AG09309 (cell line): ENCODE results near the gene SMC1B.

Source experiments
- DNase-seq: peaks from one replicate; pipeline ENCODE4 v3.0.0-alpha.2; 2010; ENCODE audit warnings: low read depth
- H3K4me3 ChIP-seq: 2 replicates; pipeline ENCODE4 v1.5.1; 2011; ENCODE audit warnings: mild to moderate bottlenecking, low read depth, low read length, moderate library complexity; ENCODE audit not compliant: control insufficient read depth
- TF ChIP-seq, protein P1 (sequence below): IDR thresholded peaks from 2 replicates; pipeline ENCODE4 v1.5.1; 2011; ENCODE audit warnings: mild to moderate bottlenecking, low read depth, low read length, inconsistent platforms; ENCODE audit not compliant: insufficient read depth, control insufficient read depth; ENCODE audit errors: missing control alignments

SMC1B gene

GRCh38 chr22:45426387-45426786 is 13.0 kb upstream of the SMC1B start:
- TF ChIP-seq, protein P1, sequence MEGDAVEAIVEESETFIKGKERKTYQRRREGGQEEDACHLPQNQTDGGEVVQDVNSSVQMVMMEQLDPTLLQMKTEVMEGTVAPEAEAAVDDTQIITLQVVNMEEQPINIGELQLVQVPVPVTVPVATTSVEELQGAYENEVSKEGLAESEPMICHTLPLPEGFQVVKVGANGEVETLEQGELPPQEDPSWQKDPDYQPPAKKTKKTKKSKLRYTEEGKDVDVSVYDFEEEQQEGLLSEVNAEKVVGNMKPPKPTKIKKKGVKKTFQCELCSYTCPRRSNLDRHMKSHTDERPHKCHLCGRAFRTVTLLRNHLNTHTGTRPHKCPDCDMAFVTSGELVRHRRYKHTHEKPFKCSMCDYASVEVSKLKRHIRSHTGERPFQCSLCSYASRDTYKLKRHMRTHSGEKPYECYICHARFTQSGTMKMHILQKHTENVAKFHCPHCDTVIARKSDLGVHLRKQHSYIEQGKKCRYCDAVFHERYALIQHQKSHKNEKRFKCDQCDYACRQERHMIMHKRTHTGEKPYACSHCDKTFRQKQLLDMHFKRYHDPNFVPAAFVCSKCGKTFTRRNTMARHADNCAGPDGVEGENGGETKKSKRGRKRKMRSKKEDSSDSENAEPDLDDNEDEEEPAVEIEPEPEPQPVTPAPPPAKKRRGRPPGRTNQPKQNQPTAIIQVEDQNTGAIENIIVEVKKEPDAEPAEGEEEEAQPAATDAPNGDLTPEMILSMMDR, result no peak
- DNase-seq, result no peak
- no peak overlapping the region for H3K4me3 ChIP-seq

DNA sequence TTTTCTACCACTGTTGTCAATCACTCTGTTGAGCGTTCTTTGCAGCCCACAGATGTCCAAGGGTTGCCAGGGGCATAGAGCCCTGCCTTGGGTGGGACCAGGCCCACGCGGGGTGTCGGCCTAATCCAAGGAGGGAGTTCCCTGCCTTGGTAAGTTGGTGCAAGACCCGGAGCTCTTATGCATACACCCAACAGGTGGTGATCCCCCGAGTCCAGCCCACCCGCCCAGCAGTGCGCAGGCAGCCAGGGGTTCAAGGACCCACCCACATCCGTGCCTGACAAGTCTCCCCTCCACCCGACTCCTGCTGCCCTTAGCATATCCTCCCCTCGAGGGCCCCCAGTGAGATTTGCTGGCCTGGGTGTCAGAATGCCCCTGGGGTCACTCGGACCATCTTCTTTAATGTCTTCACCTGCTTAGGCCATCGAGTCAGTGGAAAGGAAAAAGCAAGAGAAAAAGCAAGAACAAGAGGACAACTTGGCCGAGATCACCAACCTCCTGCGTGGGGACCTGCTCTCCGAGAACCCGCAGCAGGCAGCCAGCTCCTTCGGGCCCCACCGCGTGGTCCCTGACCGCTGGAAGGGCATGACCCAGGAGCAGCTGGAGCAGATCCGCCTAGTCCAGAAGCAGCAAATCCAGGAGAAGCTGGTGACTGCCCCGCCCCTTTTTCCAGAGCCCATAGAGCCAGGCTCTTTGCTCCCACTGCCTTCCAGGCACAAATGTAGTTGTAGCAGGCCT is 12.3 kb upstream of the SMC1B start:
- H3K4me3 ChIP-seq, result no peak overlapping the region
- DNase-seq, result no peak
- TF ChIP-seq, protein P1, result no peak

DNA sequence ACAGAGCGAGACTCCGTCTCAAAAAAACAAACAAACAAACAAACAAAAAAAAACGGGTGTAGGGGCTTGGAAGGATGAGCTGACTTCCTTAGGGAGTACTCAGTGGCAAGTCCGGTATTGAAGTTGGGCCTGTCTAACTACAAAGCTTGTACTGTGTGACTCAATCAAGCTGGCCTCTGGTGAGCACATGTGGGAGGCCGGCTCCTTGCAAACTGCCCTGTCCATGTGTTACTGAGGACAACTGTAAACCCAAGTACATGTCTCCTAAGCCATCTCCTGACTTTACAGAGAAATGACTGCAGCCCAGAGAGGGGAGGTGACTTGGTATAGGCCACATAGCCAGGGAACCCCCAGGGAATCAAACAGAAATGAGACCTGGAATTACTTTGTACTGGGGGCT is 11.7 kb upstream of the SMC1B start:
- H3K4me3 ChIP-seq, result no peak overlapping the region
- TF ChIP-seq, protein P1, result no peak
- DNase-seq, result no peak

GRCh38 chr22:45424241-45424731 is 10.9 kb upstream of the SMC1B start:
- no peak for DNase-seq
- TF ChIP-seq, protein P1, result no peak
- H3K4me3 ChIP-seq, result no peak overlapping the region

DNA sequence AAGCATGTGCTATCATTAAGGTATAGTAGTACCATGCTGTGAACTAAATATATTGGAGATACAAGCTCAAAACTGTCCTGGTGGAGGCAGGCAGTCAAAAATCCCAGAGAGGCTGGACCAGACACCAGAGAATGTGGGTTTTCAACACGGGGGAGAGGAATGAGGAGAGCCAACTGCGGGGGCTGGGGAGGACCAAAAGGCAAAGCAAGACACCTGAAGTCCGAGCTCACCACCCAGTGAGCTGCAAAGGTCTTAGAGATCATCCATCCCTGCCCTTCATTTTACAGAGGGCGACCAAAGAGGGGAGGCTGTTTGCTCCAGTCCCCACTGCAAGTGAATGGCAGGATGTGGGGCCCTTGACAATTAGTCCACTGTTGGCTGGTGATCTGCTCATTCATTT is 10.1 kb upstream of the SMC1B start:
- no peak for DNase-seq
- TF ChIP-seq, protein P1, result no peak
- no peak overlapping the region for H3K4me3 ChIP-seq

- TF ChIP-seq, protein P1, result no peak
- H3K4me3 ChIP-seq, result no peak overlapping the region
- no peak for DNase-seq
Observed at GRCh38 chr22:45422237-45422983, 9.0 kb upstream of the SMC1B start.
